WERI-Rb-1 (cell line): ENCODE measurements around the gene CCDC73.

ENCODE experiments used
- DNase-seq: peaks from one replicate; pipeline ENCODE4 v3.0.0-alpha.2; 2020
- H3K27ac ChIP-seq: fragments of 250-450 bp; sonication (Bioruptor Pico); 2 replicates; pipeline ENCODE4 v1.5.1; 2020; ENCODE audit warnings: mild to moderate bottlenecking, moderate library complexity
- H3K27me3 ChIP-seq: fragments of 250-450 bp; sonication (Bioruptor Pico); 2 replicates; pipeline ENCODE4 v1.5.1; 2021; ENCODE audit warnings: mild to moderate bottlenecking, low read depth, moderate library complexity; ENCODE audit not compliant: insufficient read depth, severe bottlenecking
- H3K36me3 ChIP-seq: fragments of 250-450 bp; sonication (Bioruptor Pico); 2 replicates; pipeline ENCODE4 v1.5.1; 2020; ENCODE audit warnings: mild to moderate bottlenecking, moderate library complexity
- H3K4me3 ChIP-seq: 2 replicates; pipeline ENCODE4 v1.5.1; 2011; ENCODE audit warnings: low read depth, mild to moderate bottlenecking, control low read depth, low read length
- H3K9me3 ChIP-seq: fragments of 250-450 bp; sonication (Bioruptor Pico); 2 replicates; pipeline ENCODE4 v1.5.1; 2021; ENCODE audit warnings: mild to moderate bottlenecking, moderate library complexity; ENCODE audit not compliant: severe bottlenecking
- TF ChIP-seq, protein P1 (sequence below): IDR thresholded peaks from 2 replicates; pipeline ENCODE4 v1.5.1; 2011; ENCODE audit warnings: low read depth, mild to moderate bottlenecking, control low read depth, inconsistent platforms, low read length

The CCDC73 gene

GRCh38 chr11:32794439-32794838 lies at the start of gene CCDC73:
Gene CCDC73, minus strand, starts transcription at chr11:32794662. Its CDS starts 34,419 bp downstream, at chr11:32760243.
- peaks cover 15% of the 10 kb centered on the region for H3K27me3 ChIP-seq
- no peak for DNase-seq
- H3K4me3 ChIP-seq, result no peak within 1 kb of the TSS
- H3K27ac ChIP-seq, result no peak within 1 kb of the TSS
- H3K36me3 ChIP-seq, result no peaks in the 10 kb centered on the region
- no peaks in the 10 kb centered on the region for H3K9me3 ChIP-seq
- TF ChIP-seq, protein P1, sequence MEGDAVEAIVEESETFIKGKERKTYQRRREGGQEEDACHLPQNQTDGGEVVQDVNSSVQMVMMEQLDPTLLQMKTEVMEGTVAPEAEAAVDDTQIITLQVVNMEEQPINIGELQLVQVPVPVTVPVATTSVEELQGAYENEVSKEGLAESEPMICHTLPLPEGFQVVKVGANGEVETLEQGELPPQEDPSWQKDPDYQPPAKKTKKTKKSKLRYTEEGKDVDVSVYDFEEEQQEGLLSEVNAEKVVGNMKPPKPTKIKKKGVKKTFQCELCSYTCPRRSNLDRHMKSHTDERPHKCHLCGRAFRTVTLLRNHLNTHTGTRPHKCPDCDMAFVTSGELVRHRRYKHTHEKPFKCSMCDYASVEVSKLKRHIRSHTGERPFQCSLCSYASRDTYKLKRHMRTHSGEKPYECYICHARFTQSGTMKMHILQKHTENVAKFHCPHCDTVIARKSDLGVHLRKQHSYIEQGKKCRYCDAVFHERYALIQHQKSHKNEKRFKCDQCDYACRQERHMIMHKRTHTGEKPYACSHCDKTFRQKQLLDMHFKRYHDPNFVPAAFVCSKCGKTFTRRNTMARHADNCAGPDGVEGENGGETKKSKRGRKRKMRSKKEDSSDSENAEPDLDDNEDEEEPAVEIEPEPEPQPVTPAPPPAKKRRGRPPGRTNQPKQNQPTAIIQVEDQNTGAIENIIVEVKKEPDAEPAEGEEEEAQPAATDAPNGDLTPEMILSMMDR, result no peak

DNA sequence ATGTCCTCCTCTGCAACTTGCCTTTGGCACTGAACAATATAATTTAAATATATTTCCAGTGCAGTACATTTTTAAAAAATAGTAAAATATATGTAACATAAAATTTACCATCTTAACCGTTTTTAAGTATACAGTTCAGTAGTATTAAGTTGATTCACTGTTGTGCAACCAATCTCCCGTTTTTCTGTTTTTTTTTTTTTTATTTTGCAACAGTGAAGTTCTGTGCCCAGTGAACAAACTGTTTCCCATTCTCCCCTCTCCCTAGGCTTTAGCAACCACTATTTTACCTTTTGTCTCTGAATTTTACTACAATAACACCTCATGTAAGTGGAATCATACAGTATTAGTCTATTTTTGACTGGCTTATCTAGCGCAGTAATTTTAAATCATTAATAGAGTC lies 49.1 kb upstream of the CCDC73 start:
- no peak for DNase-seq
- no peaks in the 10 kb centered on the region for H3K27me3 ChIP-seq
- TF ChIP-seq, protein P1, result no peak
- no peaks in the 10 kb centered on the region for H3K36me3 ChIP-seq
- no peak overlapping the region for H3K27ac ChIP-seq
- no peak overlapping the region for H3K4me3 ChIP-seq
- no peaks in the 10 kb centered on the region for H3K9me3 ChIP-seq

- DNase-seq, result no peak
- Histone ChIP-seq H3K4me3 (no peak overlapping the region), H3K27me3 (no peaks in the 10 kb centered on the region), H3K9me3 (no peaks in the 10 kb centered on the region), H3K36me3 (no peaks in the 10 kb centered on the region), H3K27ac (no peak overlapping the region)
- TF ChIP-seq, protein P1, result no peak
These were observed 46.1 kb upstream of the CCDC73 start for GRCh38 chr11:32840587-32840986.

- H3K27ac ChIP-seq, result no peak overlapping the region
- TF ChIP-seq, protein P1, result no peak
- H3K4me3 ChIP-seq, result no peak overlapping the region
These were observed 44.8 kb upstream of the CCDC73 start for GRCh38 chr11:32839308-32839707.

DNA sequence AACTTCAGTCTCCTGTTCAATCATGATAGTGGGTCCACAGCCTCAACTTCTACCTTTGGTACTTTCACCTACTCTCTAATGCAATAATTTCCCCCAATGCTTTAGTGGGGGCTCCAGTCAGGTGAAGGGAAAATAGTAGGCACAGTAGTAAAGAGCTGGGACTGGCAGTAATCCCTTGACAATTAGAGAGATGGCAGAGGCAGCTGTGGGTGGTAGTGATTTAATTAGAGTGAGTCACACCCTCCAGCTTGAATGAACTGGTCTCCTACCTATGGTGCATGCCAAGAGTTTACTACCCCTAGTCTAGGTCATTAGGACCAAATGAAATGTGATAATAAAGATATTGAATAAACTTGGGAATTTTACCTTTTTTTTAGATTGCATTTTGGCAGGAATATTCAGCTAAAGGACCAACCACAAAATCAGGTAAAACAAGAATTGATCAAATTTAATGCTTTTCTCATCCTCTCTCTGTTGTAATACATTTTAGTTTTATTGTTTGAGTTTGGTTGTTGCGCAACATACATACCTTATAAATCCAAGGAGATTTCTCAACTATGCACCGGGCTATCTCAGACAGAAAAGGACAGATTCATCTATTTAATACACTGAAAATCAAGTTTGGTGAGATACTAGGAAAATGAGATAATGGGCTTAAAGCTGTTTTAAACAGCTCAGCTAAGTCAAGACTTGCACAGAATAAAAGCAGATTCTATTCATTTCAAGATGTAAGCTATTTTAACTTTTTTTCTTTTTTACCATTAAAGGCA lies 44.2 kb upstream of the CCDC73 start:
- Histone ChIP-seq H3K4me3 (no peak overlapping the region), H3K9me3 (no peaks in the 10 kb centered on the region), H3K27ac (no peak overlapping the region), H3K27me3 (no peaks in the 10 kb centered on the region), H3K36me3 (no peaks in the 10 kb centered on the region)
- no peak for DNase-seq
- TF ChIP-seq, protein P1, result no peak

More at GRCh38 chr11:32839308-32839707, 44.8 kb upstream of the CCDC73 start:
- Histone ChIP-seq H3K9me3 (no peaks in the 10 kb centered on the region), H3K36me3 (no peaks in the 10 kb centered on the region), H3K27me3 (no peaks in the 10 kb centered on the region)
- DNase-seq, result no peak

- H3K36me3 ChIP-seq, result no peaks in the 10 kb centered on the region
- H3K9me3 ChIP-seq, result no peaks in the 10 kb centered on the region
- no peak overlapping the region for H3K27ac ChIP-seq
- H3K27me3 ChIP-seq, result no peaks in the 10 kb centered on the region
- H3K4me3 ChIP-seq, result no peak overlapping the region
- TF ChIP-seq, protein P1, result no peak
- no peak for DNase-seq
These were observed 42.5 kb upstream of the CCDC73 start for GRCh38 chr11:32836946-32837345.
